SIG-M5 treated with dmso at 0.1 percent for 504 hours (cell line): ENCODE results near the gene CHRDL2.
A peak's percentile ranks its signal among the peaks of the same experiment; 100 is the strongest.

Experiments
- DNase-seq: peaks from one replicate; lab custom pipeline; 2025; ENCODE audit not compliant: unreplicated experiment; lab: John Stamatoyannopoulos, UW

CHRDL2 gene

DNA sequence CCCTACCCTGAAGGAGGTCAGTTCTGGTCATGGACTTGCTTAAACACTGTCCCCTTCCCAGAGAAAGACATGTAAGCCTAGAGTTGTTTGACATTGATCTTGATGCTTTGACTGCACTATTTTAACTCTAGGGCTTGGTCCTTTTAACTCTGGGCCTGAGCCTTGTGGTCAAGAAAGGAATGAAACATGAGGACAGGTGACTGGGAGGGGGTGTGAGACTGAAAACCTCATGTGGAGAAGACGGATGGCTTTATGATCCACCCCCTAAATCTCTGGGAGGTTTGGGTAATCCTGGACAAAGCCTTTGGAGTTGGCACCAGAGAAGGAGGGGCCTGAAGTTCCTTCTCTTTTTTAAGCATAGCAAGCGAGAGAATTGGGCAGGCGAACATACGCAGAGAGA lies 17.5 kb downstream of the CHRDL2 start:
- no peak for DNase-seq

DNA sequence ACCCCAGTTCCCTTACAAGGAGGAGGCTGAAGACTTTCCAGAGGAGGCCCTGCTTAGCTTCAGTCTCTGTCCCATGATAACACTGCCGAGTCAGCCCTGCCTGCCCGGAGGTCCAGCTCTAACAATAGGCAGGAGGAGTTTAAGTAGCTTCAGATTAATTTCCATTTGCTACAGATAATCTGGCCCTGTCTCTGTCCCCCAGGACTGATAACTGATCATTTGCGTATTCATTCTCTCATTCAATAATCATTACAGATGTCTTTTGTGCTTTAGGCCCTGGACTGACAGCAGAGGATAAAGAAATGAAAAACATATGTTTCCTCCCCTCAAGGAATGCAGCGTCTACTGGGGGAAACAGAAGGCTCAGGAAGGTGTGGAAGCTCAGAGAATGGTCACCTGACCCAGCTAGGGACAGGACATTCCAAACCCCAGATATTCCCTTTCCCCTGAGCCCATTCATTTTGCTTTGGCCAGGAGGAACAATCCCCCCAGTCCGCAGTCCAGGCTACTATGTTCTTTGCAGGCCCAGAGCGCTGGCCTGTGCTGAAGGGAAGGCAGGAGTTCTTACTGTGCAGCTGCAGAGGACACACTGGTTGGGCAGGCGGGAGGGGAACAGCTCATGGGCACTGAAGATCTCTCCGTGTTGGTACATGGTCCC lies 20.8 kb downstream of the CHRDL2 start:
- no peak for DNase-seq

DNA sequence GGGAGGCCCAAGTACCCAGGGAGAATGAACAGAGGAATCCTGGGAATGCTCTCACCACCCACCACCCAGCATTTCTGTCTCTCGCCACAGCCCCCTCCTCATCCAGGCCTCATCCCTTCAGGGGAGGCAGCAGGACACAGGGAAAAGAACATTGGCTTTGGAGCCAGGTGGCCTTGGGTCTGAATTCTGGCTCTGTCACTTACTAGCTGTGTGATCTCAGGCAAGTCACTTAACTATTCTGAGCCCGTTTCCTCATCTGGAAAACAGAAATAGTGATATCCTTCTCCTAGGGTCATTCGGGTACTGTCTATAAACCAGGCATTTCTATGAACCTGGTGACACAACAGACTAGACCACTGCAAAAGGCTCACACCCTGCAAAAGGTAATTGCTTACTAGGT lies 22.1 kb downstream of the CHRDL2 start:
- DNase-seq, result no peak

DNA sequence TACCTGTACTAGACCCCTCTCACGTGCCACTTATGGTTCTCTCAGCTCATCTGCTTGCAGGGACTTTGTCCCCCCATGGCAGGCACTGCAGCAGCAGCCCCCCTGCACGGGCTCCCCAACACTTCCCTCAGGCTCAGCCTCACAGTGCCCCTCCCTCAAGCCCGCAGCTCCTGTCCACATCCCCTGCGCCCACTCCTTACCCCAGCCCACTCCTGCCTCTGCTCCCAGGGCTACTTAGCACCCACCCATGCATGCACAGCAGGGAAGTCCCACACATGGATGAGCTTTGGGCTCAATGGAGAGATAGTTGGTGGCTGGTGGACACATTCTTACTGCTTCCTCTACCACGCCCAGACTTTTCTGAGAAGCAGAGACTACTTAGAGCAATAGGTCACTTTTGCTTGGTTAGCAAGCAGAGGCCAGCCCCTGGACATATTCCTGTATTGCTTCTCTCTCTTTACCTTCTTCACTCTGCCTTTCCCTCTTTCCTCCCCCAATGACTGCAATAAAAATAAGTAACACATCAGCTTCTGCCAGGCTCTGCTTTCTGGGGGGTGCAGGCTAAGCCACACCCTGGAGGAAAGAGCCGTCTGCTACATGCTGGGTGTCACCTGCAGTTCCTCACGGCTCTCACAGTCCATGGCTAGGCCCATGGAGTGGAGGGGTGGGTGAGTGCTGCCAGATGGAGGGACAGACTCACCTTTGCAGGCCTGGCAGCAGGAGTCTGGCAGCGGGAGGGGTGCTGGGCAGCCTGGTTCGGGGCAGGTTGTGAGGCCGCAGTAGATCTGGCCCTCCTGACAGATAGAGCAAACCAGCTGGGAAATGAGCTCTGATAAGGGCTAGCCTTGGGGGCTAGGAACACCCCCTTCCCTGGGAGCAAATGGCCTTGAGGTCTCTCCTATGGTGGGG lies 23.4 kb downstream of the CHRDL2 start:
- no peak for DNase-seq

DNA sequence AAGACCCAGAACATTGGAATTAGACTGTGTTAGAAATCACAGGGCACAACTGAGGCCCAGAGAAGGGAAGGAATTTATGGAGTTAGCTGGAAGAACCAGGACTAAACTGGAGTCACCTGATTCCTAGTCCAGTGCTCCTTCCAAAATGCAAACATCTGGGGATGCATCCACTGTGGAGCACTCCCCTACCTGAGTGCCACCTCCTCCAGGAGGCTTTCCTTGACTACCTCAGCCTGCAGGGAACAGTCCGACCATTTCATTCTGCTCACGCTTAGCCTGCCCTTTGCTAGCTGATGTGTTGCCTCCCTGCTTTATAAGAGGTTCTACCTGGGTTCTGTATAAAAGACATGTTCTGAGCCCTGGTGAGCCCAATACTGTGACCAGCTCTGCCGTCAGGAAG lies 24.0 kb downstream of the CHRDL2 start:
- DNase-seq, result no peak

DNA sequence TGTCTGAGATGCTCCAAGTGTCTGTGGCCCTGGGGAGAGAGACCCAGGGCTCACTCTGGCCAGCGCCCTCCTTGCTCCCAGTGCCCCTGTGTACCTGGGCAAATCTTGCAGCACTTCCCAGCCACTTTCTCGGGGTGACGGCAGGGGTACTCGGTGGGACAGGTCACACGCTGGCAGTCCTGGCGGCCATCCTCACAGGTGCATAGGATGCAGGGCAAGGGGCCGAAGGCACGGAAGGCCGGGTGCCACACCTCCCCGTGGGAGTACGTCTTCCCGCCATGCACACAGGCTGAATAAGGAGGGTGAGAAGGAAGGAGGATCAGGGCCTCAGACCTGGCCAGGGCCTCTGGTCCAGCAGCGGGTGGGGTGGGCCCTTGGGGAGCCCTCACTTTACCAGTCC lies 28.0 kb downstream of the CHRDL2 start:
- no peak for DNase-seq

DNA sequence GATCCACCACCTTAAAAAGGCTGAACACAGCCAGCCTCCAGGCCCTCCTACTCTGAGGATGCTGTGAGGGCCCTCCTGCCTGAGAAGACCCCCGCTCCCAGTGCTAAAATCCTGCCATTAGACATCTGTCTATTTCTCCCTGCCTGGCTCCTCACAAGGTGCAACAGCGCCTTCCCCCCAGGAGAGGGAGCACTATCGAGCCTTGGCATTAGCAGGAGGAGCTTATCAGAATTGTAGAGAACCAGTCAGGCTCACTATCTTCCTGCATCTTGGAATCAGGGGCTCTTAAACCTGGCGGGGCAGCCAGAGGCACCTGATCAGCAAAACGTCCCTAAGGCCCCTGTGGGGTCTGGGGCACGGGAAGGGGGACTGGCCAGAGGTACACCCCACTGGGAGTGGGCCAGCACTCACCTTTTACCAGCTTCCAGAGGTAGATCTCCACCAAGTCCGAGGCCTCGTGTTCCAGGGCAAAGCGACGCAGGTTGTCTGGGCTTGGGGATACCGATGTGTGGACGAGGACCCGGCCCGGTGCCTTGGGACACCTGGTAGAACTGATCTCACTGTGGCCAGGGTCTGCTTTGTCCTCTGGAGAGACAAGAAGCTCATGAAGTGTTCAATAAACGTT lies 28.7 kb downstream of the CHRDL2 start:
- peak; percentile 64 for DNase-seq

DNA sequence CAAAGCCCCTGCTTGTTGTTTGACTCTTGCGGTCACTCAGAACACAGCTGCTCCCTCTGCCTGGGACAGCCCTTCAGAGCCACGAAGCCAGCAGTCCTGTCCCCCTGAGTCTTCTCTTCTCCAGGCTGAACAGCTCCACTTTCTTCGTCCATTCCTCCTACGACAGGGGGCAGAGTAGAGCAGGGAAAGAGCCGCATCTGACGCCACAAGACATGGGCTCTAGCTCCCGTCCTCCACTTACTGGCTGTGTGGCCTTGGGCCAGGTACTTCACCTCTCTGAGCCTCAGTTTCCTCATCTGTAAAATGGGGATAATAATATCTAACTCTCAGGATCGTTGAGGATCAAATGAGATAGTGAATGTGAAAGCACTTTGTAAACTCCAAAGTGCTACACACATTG lies 29.9 kb downstream of the CHRDL2 start:
- no peak for DNase-seq

DNA sequence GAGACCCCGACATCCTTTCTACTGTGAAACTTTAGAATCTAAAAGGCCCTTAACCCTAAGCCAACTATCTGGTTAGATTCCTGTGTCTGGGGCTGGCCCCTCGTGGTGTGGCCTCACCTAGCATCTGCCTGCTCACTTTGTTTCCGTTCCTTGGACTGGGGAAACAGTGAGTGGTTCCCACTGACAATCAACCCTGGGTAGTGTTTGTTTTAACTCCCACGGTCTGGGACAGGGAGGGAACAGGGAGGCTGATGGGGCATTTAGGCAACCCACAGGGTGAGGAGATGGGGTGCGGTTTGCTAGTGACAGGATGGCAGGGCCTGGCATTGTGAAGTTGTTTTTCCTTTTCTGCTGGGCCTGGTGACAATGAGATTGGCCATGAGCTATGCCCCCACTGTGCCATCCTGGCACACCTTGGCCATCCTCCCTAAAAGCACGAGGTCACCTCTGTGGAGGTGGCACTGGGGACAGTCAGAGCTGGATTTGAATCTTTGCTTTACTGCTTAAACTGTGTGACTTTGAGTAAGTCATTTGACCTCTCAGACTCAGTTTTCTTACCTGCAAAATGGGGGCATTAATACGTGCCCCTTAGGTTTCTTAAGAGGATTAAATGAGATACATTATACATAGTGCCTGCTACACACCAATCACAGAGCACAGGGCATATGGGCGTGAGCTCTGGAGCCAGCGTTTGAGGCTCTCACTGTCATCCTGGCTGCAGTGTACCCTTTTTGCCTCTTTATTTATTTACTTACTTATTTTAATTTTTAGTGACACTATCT lies 31.4 kb downstream of the CHRDL2 start:
- DNase-seq, result no peak

DNA sequence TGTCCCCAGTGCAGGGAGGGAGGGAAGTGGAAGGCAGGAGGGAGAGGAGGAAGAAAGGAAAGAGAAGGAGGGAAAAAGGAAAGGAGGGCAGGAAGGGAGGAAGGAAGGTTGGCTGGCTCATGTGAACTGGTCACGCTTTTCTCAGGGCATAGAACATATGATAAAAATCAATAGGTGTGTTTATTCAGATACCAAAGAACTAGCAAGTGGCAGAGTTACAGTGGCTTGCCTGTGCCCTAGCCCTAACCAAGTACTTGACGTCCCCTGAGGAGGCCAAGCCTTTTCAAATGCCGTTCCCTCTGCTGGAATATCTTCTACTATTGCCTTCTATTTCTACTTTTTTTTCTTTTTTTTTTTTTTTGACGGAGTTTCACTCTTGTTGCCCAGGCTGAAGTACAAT lies 33.5 kb downstream of the CHRDL2 start:
- DNase-seq, result no peak

DNA sequence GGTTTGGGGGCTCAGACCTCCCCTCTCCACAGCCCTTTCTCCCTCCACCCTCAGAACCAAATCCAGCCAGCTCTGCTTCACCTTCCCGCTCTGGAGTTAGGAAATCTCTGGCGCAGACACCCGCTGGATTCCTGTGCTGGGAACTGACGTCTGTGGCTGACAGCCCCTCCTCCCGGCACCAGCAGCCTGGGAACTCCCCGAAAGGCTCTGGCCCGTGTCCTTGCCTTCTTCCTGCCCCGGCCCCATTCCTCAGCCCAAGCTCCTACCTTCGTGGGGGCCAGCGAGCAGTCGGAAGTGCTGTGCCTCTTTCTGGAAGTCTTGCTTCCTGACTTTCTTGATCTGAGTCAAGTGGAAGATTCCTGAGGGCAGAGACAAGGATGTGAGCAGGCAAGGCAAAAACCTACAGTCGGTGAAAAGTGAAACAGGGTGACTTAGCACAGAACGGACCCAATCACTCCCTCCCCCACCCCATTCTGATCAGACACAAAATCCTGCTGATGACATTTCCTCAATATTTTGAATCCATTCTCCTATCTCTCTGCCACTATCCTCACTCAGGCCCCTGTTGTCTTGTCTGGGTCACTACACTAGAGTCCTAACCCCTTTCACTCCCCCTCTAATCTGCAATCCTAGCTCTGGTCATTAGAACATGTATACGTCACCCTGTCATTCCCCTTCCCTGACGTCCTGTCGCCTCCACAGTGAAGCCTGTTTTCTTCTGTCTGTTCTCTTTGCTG lies 34.1 kb downstream of the CHRDL2 start:
- DNase-seq, result no peak

DNA sequence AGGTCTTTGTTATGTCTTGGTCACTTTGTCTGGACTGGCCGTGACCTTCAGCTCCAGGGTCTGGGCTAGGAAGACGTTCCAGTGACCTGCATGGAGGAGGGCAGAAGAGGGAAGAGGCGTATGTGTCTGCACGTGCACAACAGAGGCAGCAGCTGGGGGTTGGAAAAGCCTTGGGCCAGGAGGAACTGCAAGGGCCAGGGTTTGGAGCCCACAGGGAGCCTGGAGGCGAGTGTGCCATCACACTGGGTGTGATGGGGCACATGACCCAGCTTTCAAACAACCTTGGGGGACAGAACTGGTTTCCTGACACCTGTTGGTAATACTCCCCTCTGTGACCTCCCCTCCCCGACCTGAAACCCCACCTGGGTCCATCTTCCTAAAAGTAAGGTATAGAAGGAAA lies 34.7 kb downstream of the CHRDL2 start:
- DNase-seq, result no peak

DNA sequence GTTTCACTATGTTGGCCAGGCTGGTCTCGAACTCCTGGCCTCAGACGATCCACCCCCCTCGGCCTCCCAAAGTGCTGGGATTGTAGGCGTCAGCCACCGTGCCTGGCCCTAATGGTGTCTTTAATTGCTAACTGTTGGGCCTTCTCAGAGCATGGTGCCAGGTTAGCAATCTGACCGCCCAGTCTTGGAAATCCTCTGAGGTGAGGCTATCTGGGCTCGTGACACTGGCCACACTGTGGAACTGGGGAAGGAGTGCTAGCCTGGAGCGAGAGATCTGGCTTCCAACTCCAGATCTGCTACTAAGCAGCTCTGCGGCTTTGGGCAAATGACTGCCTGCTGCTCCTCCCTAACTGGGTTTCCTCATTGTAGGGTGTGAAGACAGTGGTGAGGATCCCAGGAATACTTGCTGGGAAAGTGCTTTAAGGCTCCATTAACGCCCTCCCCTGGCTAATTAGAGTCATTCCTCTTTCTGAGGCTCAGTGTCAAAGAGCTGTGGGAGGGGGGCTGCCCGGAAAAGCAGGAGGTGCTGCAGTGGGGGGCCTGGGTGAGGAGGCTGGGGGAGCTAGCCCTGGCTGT lies 35.4 kb downstream of the CHRDL2 start:
- no peak for DNase-seq

DNA sequence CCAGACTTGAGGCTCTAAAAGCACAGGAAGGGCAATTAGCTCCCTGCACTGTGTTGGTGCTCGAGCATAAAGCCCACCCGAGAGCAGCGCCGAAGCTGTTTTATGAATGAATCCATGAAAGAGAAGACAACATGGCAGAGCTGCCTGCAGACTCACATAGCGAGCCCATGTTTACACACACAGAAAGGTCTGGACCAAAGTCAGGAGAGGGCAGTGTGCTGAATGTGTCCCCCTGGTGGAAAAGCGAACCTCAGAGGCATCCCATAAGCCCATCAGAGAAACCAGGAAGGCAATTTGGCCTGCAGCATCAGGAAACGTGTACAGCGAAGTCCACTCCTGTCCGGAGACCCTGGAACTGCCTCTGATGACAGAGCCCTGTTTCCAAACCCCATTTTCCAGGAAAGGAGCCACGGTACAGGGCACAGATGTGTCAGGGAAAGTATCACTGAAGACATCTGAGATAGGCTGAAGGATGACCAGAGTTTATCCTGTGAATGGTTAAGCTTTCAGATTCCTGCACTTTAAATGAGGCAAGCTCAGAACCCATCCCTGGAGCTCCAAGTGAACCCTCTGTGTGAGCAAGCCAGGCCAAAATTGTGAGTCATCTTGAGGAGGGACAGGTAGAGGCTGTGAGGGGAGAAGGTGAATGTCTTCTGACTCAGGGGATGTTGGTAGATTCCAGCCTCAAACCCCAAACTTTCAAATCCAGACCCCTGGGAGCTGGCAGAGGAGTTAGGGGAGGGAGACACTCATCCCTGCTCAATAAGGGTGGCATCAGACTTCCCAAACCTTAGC lies 36.9 kb downstream of the CHRDL2 start:
- no peak for DNase-seq

DNA sequence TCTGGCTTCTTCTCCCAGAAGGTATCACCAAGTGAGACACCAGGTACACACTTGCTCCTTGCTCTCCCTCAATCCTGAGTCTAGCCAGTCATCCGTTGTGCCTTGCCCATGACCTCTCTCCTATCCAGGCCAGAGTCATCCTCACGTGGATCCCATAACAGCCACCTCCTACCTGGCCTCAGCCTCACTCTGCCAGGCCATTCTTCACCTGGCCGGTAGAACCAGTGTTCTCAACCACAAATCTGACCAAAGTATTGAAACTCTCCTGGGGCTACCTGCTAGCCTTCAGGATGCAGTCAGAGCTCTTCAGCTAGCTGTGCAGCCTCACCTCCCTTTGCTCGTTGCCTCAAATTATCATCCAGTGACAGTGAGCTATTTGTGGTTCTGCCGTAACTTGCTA lies 37.7 kb downstream of the CHRDL2 start:
- no peak for DNase-seq

DNA sequence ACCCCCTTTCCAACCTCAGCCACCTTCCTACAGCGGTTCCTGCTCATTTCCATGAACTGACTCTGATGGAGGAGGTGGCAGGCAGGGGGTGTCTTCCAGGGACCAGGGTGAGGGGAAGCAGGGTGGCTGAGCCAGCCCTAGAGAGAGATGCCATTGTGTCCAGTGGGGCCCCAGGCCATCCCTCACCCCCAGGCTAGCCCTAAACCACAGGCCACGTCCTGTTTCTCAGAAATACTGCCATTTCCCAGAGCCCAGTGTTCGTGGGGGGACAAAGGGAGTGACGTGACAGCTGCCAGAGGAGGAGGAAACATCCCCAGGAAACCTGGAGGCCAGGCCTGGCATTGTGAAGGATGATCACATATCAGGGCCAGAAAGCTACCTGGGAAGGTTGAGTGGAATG lies 39.5 kb downstream of the CHRDL2 start:
- no peak for DNase-seq

DNA sequence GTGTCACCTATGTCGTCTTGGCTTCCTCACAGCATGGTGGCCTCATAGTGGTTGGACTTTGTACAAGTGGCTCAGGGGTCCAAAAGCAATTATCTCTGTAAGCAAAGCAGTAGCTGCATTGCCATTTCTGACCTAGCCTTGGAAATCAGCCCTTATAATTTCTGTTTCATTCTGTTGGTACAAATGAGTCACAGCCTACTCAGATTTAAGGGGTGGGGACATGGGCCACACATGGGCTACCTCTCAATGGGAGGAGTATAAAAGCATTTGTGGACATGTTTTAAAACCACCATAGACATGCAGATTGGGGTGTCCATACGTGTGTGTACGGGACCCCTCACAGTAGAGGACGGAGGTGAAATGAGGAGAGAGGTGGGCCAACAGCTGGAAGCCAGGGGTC lies 41.6 kb downstream of the CHRDL2 start:
- no peak for DNase-seq

DNA sequence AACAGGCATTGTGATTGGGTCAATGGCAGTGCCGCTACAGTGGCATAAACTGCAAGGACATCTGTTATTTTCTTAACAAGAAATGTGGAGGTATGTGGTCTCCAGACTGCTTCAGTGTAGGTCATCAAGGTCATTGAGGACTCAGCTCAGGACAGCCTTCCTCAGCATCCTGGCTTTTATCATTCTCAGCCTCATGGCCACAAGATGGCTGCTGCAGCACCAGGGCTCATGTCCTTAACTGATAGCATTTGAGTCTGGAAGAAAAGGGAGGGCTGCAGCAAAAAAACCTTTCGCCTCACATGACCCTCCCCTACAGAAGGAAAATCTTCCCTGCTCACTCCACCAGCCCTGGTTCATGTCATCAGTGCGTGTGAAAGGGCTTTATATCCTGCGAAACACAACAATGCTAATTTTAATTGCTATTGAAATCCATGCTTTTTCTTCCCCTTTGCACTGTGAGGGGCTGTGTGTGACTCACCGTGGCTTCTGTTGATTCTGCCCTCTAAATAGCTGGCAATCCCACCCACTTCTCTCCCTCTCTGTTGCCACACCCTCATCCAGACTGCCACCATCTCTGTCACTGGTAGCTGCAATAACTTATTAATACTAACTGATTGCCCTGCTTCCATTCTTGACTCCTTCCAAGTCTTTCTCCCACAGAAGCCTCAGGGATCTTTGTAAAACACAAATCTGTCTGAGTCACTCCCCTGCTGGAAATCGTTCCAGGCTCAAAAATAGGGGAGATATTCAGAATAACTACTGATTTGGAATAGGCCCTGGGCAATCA lies 43.8 kb downstream of the CHRDL2 start:
- DNase-seq, result peak; percentile 66

DNA sequence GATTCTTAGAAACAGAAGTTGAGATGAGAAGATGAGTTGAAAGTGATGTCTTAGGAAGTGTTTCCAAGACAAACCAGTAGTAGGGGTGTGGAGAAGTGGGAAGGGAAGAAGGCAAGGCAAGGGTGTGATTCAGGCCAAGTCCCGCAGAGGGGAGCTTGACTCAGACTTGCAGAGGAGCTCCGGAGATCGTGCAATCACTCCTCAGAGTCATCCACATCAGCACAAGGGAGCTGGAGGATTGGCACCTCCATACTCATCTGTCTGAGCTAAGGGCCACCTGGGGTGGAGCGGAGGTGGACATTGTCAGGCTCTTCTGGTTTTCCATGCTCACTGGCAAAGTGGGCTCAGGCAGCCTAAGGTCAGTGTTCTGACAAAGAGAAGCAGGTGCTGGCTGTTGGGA lies 44.4 kb downstream of the CHRDL2 start:
- DNase-seq, result no peak
